Activated T-helper 17 cell treated with anti-CD3 and anti-CD28 coated beads, Interleukin-2, amount 50 U/mL, for 72 hours (primary cell): ENCODE results near the gene GEMIN5. TPM values are rescaled to one million over a fixed set of nuclear protein-coding genes. Genes with fewer than 3 reads are reported as not detected.
"Not testable (repeated sequence)": the region's sequence is repeated elsewhere in the genome, so short reads cannot be mapped to it uniquely, and the experiment has no call there.

Experiments
- ATAC-seq: fragments of 150-1000 bp; cut with Tn5 transposase; replicated peaks from 2 replicates; pipeline ENCODE4 v1.10.0; 2021; ENCODE audit warnings: mild to moderate bottlenecking, moderate library complexity
- H3K27ac Mint-ChIP-seq: one replicate; pipeline ENCODE4 v1.8.0; 2022; ENCODE audit warnings: mixed read lengths
- H3K27me3 Mint-ChIP-seq: one replicate; pipeline ENCODE4 v1.8.0; 2022; ENCODE audit warnings: mixed read lengths
- H3K36me3 Mint-ChIP-seq: one replicate; pipeline ENCODE4 v1.8.0; 2022; ENCODE audit warnings: low read depth, mild to moderate bottlenecking, mixed read lengths
- H3K4me1 Mint-ChIP-seq: one replicate; pipeline ENCODE4 v1.8.0; 2022; ENCODE audit warnings: mixed read lengths
- H3K4me3 Mint-ChIP-seq: one replicate; pipeline ENCODE4 v1.8.0; 2022; ENCODE audit warnings: mild to moderate bottlenecking, mixed read lengths
- H3K9me3 Mint-ChIP-seq: one replicate; pipeline ENCODE4 v1.8.0; 2022; ENCODE audit warnings: mixed read lengths
- total RNA-seq, 2 donors: library from RNA; stranded (reverse); gene quantifications; one replicate each; pipeline ENCODE4 v1.2.3, GENCODE V29; 2022

The GEMIN5 gene
- total RNA-seq, 2 donors from 2014 or later, result 27.6 to 37.3 TPM

- Mint-ChIP-seq H3K4me3 (no peak overlapping the region), H3K4me1 (peaks cover 9% of the 10 kb centered on the region), H3K27ac (no peak overlapping the region), H3K9me3 (no peaks in the 10 kb centered on the region), H3K36me3 (peaks cover 74% of the 10 kb centered on the region), H3K27me3 (no peaks in the 10 kb centered on the region)
- no peak for ATAC-seq
Measured at GRCh38 chr5:154933537-154933936, 4.5 kb downstream of the GEMIN5 start.

GRCh38 chr5:154923441-154924430 is 14.3 kb downstream of the GEMIN5 start:
- Mint-ChIP-seq H3K4me3 (no peak overlapping the region), H3K36me3 (peaks cover 96% of the 10 kb centered on the region), H3K4me1 (no peaks in the 10 kb centered on the region), H3K27me3 (no peaks in the 10 kb centered on the region), H3K27ac (no peak overlapping the region), H3K9me3 (no peaks in the 10 kb centered on the region)
- ATAC-seq, result no peak

GRCh38 chr5:154917757-154918156 is 20.3 kb downstream of the GEMIN5 start:
- Mint-ChIP-seq H3K9me3 (no peaks in the 10 kb centered on the region), H3K4me3 (no peak overlapping the region), H3K27ac (no peak overlapping the region), H3K27me3 (no peaks in the 10 kb centered on the region), H3K4me1 (no peaks in the 10 kb centered on the region), H3K36me3 (peaks cover 93% of the 10 kb centered on the region)
- no peak for ATAC-seq

- Mint-ChIP-seq H3K4me1 (no peaks in the 10 kb centered on the region), H3K4me3 (no peak overlapping the region), H3K27ac (no peak overlapping the region), H3K9me3 (no peaks in the 10 kb centered on the region), H3K27me3 (no peaks in the 10 kb centered on the region), H3K36me3 (peaks cover 96% of the 10 kb centered on the region)
- no peak for ATAC-seq
Measured at GRCh38 chr5:154916874-154917273, 21.1 kb downstream of the GEMIN5 start.

GRCh38 chr5:154905601-154906000 is 32.4 kb downstream of the GEMIN5 start:
- H3K27me3 Mint-ChIP-seq, H3K4me1 Mint-ChIP-seq, H3K27ac Mint-ChIP-seq, ATAC-seq, H3K9me3 Mint-ChIP-seq, H3K4me3 Mint-ChIP-seq: not testable (repeated sequence)
- H3K36me3 Mint-ChIP-seq, result peaks cover 100% of the 10 kb centered on the region

GRCh38 chr5:154901913-154902312 is 36.1 kb downstream of the GEMIN5 start:
- no peak overlapping the region for H3K4me3 Mint-ChIP-seq
- H3K27me3 Mint-ChIP-seq, result no peaks in the 10 kb centered on the region
- no peaks in the 10 kb centered on the region for H3K9me3 Mint-ChIP-seq
- peaks cover 100% of the 10 kb centered on the region for H3K36me3 Mint-ChIP-seq
- no peaks in the 10 kb centered on the region for H3K4me1 Mint-ChIP-seq
- H3K27ac Mint-ChIP-seq, result no peak overlapping the region
- ATAC-seq, result no peak

GRCh38 chr5:154901276-154901675 is 36.7 kb downstream of the GEMIN5 start:
- Mint-ChIP-seq H3K9me3 (no peaks in the 10 kb centered on the region), H3K4me1 (no peaks in the 10 kb centered on the region), H3K4me3 (no peak overlapping the region), H3K27ac (no peak overlapping the region), H3K36me3 (peaks cover 100% of the 10 kb centered on the region), H3K27me3 (no peaks in the 10 kb centered on the region)
- ATAC-seq, result no peak

GRCh38 chr5:154900066-154900465 is 37.9 kb downstream of the GEMIN5 start:
- Mint-ChIP-seq H3K36me3 (peaks cover 100% of the 10 kb centered on the region), H3K4me3 (no peak overlapping the region), H3K4me1 (no peaks in the 10 kb centered on the region), H3K27ac (no peak overlapping the region), H3K27me3 (no peaks in the 10 kb centered on the region), H3K9me3 (no peaks in the 10 kb centered on the region)
- no peak for ATAC-seq

- H3K36me3 Mint-ChIP-seq, result peaks cover 100% of the 10 kb centered on the region
Measured at GRCh38 chr5:154899151-154899816, 38.7 kb downstream of the GEMIN5 start.

GRCh38 chr5:154898210-154898609 is 39.8 kb downstream of the GEMIN5 start:
- H3K9me3 Mint-ChIP-seq, result no peaks in the 10 kb centered on the region
- no peaks in the 10 kb centered on the region for H3K4me1 Mint-ChIP-seq
- peaks cover 100% of the 10 kb centered on the region for H3K36me3 Mint-ChIP-seq
- no peaks in the 10 kb centered on the region for H3K27me3 Mint-ChIP-seq
- no peak overlapping the region for H3K4me3 Mint-ChIP-seq
- H3K27ac Mint-ChIP-seq, result no peak overlapping the region
- no peak for ATAC-seq

More at GRCh38 chr5:154899151-154899816, 38.7 kb downstream of the GEMIN5 start:
- Mint-ChIP-seq H3K9me3 (no peaks in the 10 kb centered on the region), H3K4me1 (no peaks in the 10 kb centered on the region), H3K4me3 (no peak overlapping the region), H3K27ac (no peak overlapping the region), H3K27me3 (no peaks in the 10 kb centered on the region)
- no peak for ATAC-seq

GRCh38 chr5:154896562-154897165 is 41.3 kb downstream of the GEMIN5 start:
- Mint-ChIP-seq H3K4me1 (no peaks in the 10 kb centered on the region), H3K36me3 (peaks cover 99% of the 10 kb centered on the region), H3K27ac (no peak overlapping the region)

GRCh38 chr5:154895606-154896561 is 42.1 kb downstream of the GEMIN5 start:
- Mint-ChIP-seq H3K27ac (no peak overlapping the region), H3K9me3 (no peaks in the 10 kb centered on the region), H3K4me3 (no peak overlapping the region), H3K36me3 (peaks cover 99% of the 10 kb centered on the region), H3K27me3 (no peaks in the 10 kb centered on the region), H3K4me1 (no peaks in the 10 kb centered on the region)
- no peak for ATAC-seq

More at GRCh38 chr5:154896562-154897165, 41.3 kb downstream of the GEMIN5 start:
- Mint-ChIP-seq H3K4me3 (no peak overlapping the region), H3K9me3 (no peaks in the 10 kb centered on the region), H3K27me3 (no peaks in the 10 kb centered on the region)
- ATAC-seq, result no peak

GRCh38 chr5:154893381-154893780 is 44.6 kb downstream of the GEMIN5 start:
- Mint-ChIP-seq H3K27me3 (no peaks in the 10 kb centered on the region), H3K36me3 (peaks cover 99% of the 10 kb centered on the region), H3K4me1 (no peaks in the 10 kb centered on the region), H3K9me3 (no peaks in the 10 kb centered on the region), H3K4me3 (no peak overlapping the region), H3K27ac (no peak overlapping the region)
- ATAC-seq, result no peak

GRCh38 chr5:154892369-154892771 is 45.6 kb downstream of the GEMIN5 start:
- ATAC-seq, result no peak
- no peaks in the 10 kb centered on the region for H3K4me1 Mint-ChIP-seq
- no peak overlapping the region for H3K27ac Mint-ChIP-seq
- H3K27me3 Mint-ChIP-seq, result no peaks in the 10 kb centered on the region
- peaks cover 99% of the 10 kb centered on the region for H3K36me3 Mint-ChIP-seq
- no peak overlapping the region for H3K4me3 Mint-ChIP-seq
- no peaks in the 10 kb centered on the region for H3K9me3 Mint-ChIP-seq
